ENCODE data around the gene LY6G5B.

The LY6G5B gene

GRCh38 chr6:31715022-31715958, 45.5 kb downstream of the LY6G5B start, which contains the start of gene LY6G6D:
LY6G6D (plus strand) TSS chr6:31715348; CDS start chr6:31715356, 8 bp downstream.
- no peak for DNase-seq (ENCODE audit: low spot score)

GRCh38 chr6:31717499-31718222, 47.9 kb downstream of the LY6G5B start:
- no peak for DNase-seq (ENCODE audit: low spot score)

GRCh38 chr6:31718265-31718664, 48.5 kb downstream of the LY6G5B start:
- no peak for DNase-seq (ENCODE audit: low spot score)

GRCh38 chr6:31719001-31719400, 49.2 kb downstream of the LY6G5B start:
- no peak for DNase-seq (ENCODE audit: low spot score)

GRCh38 chr6:31720196-31720770, 50.5 kb downstream of the LY6G5B start:
- DNase-seq (ENCODE audit: low spot score) = no peak

- DNase-seq (ENCODE audit: low spot score) = no peak
Measured at GRCh38 chr6:31721351-31722020, 51.7 kb downstream of the LY6G5B start, which contains the start of gene LY6G6C. LY6G6C (minus strand) TSS chr6:31721746; CDS start chr6:31721679, 67 bp downstream.

- no peak for DNase-seq (ENCODE audit: low spot score)
Measured at GRCh38 chr6:31722173-31722572, 52.4 kb downstream of the LY6G5B start.

Measured in SW480 (cell line).